GM12878 (cell line): ENCODE results near the gene MFSD8. TPM values are rescaled to one million over a fixed set of nuclear protein-coding genes. Genes with fewer than 3 reads are reported as not detected.

Experiments used
- BACH1 ChIP-seq: fragments of 450-650 bp; IDR thresholded peaks from 2 replicates; pipeline ENCODE4 v1.6.1; 2017; ENCODE audit warnings: mild to moderate bottlenecking, borderline replicate concordance
- CBFB ChIP-seq: IDR thresholded peaks from 2 replicates; pipeline ENCODE4 v1.6.1; 2016; ENCODE audit warnings: antibody characterized with exemption, low read depth
- CREM ChIP-seq: IDR thresholded peaks from 2 replicates; pipeline ENCODE4 v1.6.1; 2014; ENCODE audit warnings: antibody characterized with exemption, low read depth
- EGR1 ChIP-seq, 2 experiments: IDR thresholded peaks; 1 replicate in 1 of 2; 2 replicates in 1 of 2; pipeline ENCODE4 v1.6.1; 2011 to 2012; ENCODE audit warnings: low read depth in 2 of 2, low read length in 2 of 2, borderline replicate concordance in 1 of 2, mild to moderate bottlenecking in 1 of 2, moderate library complexity in 1 of 2
- EP300 ChIP-seq, 2 experiments: fragments of 150-350 bp in 1 of 2; IDR thresholded peaks; 2 replicates each; pipeline ENCODE4 v1.6.1; 2011 to 2012; ENCODE audit warnings: low read depth in 2 of 2, low read length in 2 of 2, borderline replicate concordance in 1 of 2, improper control_type of control experiment in 1 of 2, inconsistent platforms in 1 of 2; ENCODE audit not compliant: control insufficient read depth in 1 of 2
- FOS ChIP-seq: IDR thresholded peaks from 3 replicates; pipeline ENCODE4 v1.6.1; 2011; ENCODE audit warnings: borderline replicate concordance; ENCODE audit not compliant: insufficient read length; ENCODE audit errors: extremely low read depth
- FOXK2 ChIP-seq: fragments of 450-650 bp; IDR thresholded peaks from 2 replicates; pipeline ENCODE4 v1.6.1; 2017; ENCODE audit warnings: mild to moderate bottlenecking, moderate library complexity
- HDGF ChIP-seq: fragments of 450-650 bp; IDR thresholded peaks from 2 replicates; pipeline ENCODE4 v1.6.1; 2016; ENCODE audit warnings: antibody characterized with exemption
- IKZF1 ChIP-seq: fragments of 450-650 bp; conservative IDR thresholded peaks from 2 replicates; pipeline ENCODE4 v1.6.1; 2017; ENCODE audit warnings: antibody characterized with exemption, mild to moderate bottlenecking
- JUNB ChIP-seq: IDR thresholded peaks from 2 replicates; pipeline ENCODE4 v1.6.1; 2016; ENCODE audit warnings: antibody characterized with exemption, mild to moderate bottlenecking
- LARP7 ChIP-seq: fragments of 450-650 bp; IDR thresholded peaks from 2 replicates; pipeline ENCODE4 v1.6.1; 2017; ENCODE audit warnings: mild to moderate bottlenecking
- NFIC ChIP-seq: IDR thresholded peaks from 2 replicates; pipeline ENCODE4 v1.6.1; 2012; ENCODE audit warnings: low read depth, mild to moderate bottlenecking, inconsistent platforms, low read length, moderate library complexity
- NRF1 ChIP-seq: conservative IDR thresholded peaks from 2 replicates; pipeline ENCODE4 v1.6.1; 2011; ENCODE audit warnings: mild to moderate bottlenecking, low read depth, low read length, improper control_type of control experiment
- RAD21 ChIP-seq: IDR thresholded peaks from 2 replicates; pipeline ENCODE4 v1.6.1; 2011; ENCODE audit warnings: mild to moderate bottlenecking, low read depth, low read length, moderate library complexity; ENCODE audit not compliant: insufficient read depth
- STAT1 ChIP-seq: fragments of 450-650 bp; conservative IDR thresholded peaks from 2 replicates; pipeline ENCODE4 v1.6.1; 2014; ENCODE audit warnings: antibody characterized with exemption, mild to moderate bottlenecking
- TBL1XR1 ChIP-seq: IDR thresholded peaks from 2 replicates; pipeline ENCODE4 v1.6.1; 2012; ENCODE audit warnings: low read depth, low read length, improper control_type of control experiment
- TCF7 ChIP-seq: IDR thresholded peaks from 2 replicates; pipeline ENCODE4 v1.6.1; 2014; ENCODE audit warnings: antibody characterized with exemption, borderline replicate concordance
- polyA plus RNA-seq, 11 experiments: library from polyadenylated mRNA; depleted of rRNA in 4 of 11; unstranded in 6 of 11; stranded (reverse) in 5 of 11; fragments of >200 nt; fragmentation: Nextera tagmentation in 4 of 11; fragmentation: Illumina TruSeq in 1 of 11; extraction: Ambion mirVana in 4 of 11; extraction: Trizol in 1 of 11; gene quantifications; 1 replicate in 1 of 11; 2 replicates in 10 of 11; pipeline versions ENCODE4 v1.2.1 to v1.2.3, GENCODE V29; 2011 to 2016; ENCODE audit warnings: inconsistent platforms in 2 of 11, missing spikeins in 2 of 11, low read depth in 1 of 11
- total RNA-seq, 4 experiments: library from RNA; depleted of rRNA in 3 of 4; stranded (reverse); fragments of >200 nt in 3 of 4; fragmentation: Illumina TruSeq in 1 of 4; extraction: Trizol in 1 of 4; gene quantifications; 2 replicates each; pipeline versions ENCODE4 v1.2.1 to v1.2.3, GENCODE V29; 2013 to 2021
- TF ChIP-seq, protein P1 (sequence below): fragments of 450-650 bp; IDR thresholded peaks from 2 replicates; pipeline ENCODE4 v1.6.1; 2016; ENCODE audit warnings: mild to moderate bottlenecking, moderate library complexity, borderline replicate concordance
- TF ChIP-seq, protein P2 (sequence below): fragments of 150-350 bp; IDR thresholded peaks from 2 replicates; pipeline ENCODE4 v1.6.1; 2016; ENCODE audit warnings: low read depth, low read length
- TF ChIP-seq, protein P3 (sequence below): fragments of 450-650 bp; IDR thresholded peaks from 2 replicates; pipeline ENCODE4 v1.6.1; 2017; ENCODE audit warnings: mild to moderate bottlenecking, moderate library complexity

Gene MFSD8
- total and polyA plus RNA-seq, 10 of the 15 experiments (the other 5 are each of a cell fraction or from before 2014, with no cell fraction given): 12.7 to 29.9 (median 18.4) TPM

DNA sequence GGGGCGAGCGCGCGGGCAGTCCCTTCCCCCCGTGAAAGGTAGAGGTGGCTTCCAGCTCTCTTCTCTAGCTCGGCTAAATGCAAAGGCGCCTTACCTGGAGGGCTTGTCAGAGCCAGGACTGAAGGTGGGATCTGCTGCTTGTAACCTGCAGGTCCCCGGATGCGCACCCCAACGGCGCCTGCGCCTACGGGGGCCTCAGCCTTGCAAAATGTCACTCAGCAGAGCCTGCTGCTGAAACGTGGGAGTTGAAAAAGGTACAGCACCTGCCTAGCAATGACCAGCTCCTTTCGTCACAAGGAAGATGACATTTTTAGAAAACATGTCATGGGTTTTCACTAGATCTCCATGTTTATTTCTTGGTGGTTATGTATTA lies 816 bp upstream of the MFSD8 start (continued):
- TF ChIP-seq LARP7 (0 out of 2 replicates have a peak, but pooled peaks have one; percentile 51), FOS (no peak), STAT1 (0 out of 2 replicates have a peak, but pooled peaks have one; percentile 25), TCF7 (no peak), IKZF1 (no peak), CREM (peak; percentile 38; the same call in 1 of the 2 replicates), TBL1XR1 (no peak), FOXK2 (no peak), CBFB (no peak), NRF1 (no peak), RAD21 (no peak), HDGF (no peak), EGR1 (IDR thresholded peaks at IDR 0.05; ENCODE audit: borderline replicate concordance in 1 of 2, low read depth in 2 of 2, low read length in 2 of 2) (no peak), EP300 (IDR thresholded peaks at IDR 0.05; ENCODE audit: borderline replicate concordance in 1 of 2, control insufficient read depth in 1 of 2, low read depth in 2 of 2, low read length in 2 of 2) (no peak), BACH1 (no peak), JUNB (no peak), NFIC (no peak)
- TF ChIP-seq, protein P1, sequence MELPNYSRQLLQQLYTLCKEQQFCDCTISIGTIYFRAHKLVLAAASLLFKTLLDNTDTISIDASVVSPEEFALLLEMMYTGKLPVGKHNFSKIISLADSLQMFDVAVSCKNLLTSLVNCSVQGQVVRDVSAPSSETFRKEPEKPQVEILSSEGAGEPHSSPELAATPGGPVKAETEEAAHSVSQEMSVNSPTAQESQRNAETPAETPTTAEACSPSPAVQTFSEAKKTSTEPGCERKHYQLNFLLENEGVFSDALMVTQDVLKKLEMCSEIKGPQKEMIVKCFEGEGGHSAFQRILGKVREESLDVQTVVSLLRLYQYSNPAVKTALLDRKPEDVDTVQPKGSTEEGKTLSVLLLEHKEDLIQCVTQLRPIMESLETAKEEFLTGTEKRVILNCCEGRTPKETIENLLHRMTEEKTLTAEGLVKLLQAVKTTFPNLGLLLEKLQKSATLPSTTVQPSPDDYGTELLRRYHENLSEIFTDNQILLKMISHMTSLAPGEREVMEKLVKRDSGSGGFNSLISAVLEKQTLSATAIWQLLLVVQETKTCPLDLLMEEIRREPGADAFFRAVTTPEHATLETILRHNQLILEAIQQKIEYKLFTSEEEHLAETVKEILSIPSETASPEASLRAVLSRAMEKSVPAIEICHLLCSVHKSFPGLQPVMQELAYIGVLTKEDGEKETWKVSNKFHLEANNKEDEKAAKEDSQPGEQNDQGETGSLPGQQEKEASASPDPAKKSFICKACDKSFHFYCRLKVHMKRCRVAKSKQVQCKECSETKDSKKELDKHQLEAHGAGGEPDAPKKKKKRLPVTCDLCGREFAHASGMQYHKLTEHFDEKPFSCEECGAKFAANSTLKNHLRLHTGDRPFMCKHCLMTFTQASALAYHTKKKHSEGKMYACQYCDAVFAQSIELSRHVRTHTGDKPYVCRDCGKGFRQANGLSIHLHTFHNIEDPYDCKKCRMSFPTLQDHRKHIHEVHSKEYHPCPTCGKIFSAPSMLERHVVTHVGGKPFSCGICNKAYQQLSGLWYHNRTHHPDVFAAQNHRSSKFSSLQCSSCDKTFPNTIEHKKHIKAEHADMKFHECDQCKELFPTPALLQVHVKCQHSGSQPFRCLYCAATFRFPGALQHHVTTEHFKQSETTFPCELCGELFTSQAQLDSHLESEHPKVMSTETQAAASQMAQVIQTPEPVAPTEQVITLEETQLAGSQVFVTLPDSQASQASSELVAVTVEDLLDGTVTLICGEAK: no peak
- TF ChIP-seq, protein P2, sequence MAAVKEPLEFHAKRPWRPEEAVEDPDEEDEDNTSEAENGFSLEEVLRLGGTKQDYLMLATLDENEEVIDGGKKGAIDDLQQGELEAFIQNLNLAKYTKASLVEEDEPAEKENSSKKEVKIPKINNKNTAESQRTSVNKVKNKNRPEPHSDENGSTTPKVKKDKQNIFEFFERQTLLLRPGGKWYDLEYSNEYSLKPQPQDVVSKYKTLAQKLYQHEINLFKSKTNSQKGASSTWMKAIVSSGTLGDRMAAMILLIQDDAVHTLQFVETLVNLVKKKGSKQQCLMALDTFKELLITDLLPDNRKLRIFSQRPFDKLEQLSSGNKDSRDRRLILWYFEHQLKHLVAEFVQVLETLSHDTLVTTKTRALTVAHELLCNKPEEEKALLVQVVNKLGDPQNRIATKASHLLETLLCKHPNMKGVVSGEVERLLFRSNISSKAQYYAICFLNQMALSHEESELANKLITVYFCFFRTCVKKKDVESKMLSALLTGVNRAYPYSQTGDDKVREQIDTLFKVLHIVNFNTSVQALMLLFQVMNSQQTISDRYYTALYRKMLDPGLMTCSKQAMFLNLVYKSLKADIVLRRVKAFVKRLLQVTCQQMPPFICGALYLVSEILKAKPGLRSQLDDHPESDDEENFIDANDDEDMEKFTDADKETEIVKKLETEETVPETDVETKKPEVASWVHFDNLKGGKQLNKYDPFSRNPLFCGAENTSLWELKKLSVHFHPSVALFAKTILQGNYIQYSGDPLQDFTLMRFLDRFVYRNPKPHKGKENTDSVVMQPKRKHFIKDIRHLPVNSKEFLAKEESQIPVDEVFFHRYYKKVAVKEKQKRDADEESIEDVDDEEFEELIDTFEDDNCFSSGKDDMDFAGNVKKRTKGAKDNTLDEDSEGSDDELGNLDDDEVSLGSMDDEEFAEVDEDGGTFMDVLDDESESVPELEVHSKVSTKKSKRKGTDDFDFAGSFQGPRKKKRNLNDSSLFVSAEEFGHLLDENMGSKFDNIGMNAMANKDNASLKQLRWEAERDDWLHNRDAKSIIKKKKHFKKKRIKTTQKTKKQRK: no peak
- TF ChIP-seq, protein P3, sequence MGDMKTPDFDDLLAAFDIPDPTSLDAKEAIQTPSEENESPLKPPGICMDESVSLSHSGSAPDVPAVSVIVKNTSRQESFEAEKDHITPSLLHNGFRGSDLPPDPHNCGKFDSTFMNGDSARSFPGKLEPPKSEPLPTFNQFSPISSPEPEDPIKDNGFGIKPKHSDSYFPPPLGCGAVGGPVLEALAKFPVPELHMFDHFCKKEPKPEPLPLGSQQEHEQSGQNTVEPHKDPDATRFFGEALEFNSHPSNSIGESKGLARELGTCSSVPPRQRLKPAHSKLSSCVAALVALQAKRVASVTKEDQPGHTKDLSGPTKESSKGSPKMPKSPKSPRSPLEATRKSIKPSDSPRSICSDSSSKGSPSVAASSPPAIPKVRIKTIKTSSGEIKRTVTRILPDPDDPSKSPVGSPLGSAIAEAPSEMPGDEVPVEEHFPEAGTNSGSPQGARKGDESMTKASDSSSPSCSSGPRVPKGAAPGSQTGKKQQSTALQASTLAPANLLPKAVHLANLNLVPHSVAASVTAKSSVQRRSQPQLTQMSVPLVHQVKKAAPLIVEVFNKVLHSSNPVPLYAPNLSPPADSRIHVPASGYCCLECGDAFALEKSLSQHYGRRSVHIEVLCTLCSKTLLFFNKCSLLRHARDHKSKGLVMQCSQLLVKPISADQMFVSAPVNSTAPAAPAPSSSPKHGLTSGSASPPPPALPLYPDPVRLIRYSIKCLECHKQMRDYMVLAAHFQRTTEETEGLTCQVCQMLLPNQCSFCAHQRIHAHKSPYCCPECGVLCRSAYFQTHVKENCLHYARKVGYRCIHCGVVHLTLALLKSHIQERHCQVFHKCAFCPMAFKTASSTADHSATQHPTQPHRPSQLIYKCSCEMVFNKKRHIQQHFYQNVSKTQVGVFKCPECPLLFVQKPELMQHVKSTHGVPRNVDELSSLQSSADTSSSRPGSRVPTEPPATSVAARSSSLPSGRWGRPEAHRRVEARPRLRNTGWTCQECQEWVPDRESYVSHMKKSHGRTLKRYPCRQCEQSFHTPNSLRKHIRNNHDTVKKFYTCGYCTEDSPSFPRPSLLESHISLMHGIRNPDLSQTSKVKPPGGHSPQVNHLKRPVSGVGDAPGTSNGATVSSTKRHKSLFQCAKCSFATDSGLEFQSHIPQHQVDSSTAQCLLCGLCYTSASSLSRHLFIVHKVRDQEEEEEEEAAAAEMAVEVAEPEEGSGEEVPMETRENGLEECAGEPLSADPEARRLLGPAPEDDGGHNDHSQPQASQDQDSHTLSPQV: no peak
